Breast epithelium (tissue), 4 donors: ENCODE measurements around the gene ISL1. TPM values are rescaled to one million over a fixed set of nuclear protein-coding genes. Genes with fewer than 3 reads are reported as not detected.

Source experiments
- DNase-seq, 2 donors: peaks; one replicate each; pipeline ENCODE4 v3.0.0-alpha.2; 2019; ENCODE audit warnings: low spot score in 2 of 2
- H3K27ac ChIP-seq, 2 donors: fragments of 200-600 bp; sonication (generic) in 1 of 2; one replicate each; pipeline ENCODE4 v1.5.1; 2016 to 2019; ENCODE audit warnings: mild to moderate bottlenecking in 1 of 2
- H3K27me3 ChIP-seq, 2 donors: fragments of 200-600 bp; sonication (generic) in 1 of 2; one replicate each; pipeline versions ENCODE4 v1.5.1 to v1.6.0; 2017 to 2019; ENCODE audit warnings: control low read depth in 1 of 2, mild to moderate bottlenecking in 1 of 2
- H3K36me3 ChIP-seq: fragments of 200-600 bp; one replicate; pipeline ENCODE4 v1.5.1; 2019
- H3K4me1 ChIP-seq, 2 donors: fragments of 200-600 bp; sonication (generic); one replicate each; pipeline ENCODE4 v1.5.1; 2016 to 2019; ENCODE audit warnings: control low read depth in 1 of 2
- H3K4me3 ChIP-seq, 3 donors: fragments of 200-600 bp; sonication (generic); 1 replicate in 2 of 3; 2 replicates in 1 of 3; pipeline ENCODE4 v1.5.1; 2016 to 2019; ENCODE audit warnings: mild to moderate bottlenecking in 3 of 3, moderate library complexity in 2 of 3
- H3K9me3 ChIP-seq, 2 donors: fragments of 200-600 bp; sonication (generic) in 1 of 2; one replicate each; pipeline ENCODE4 v1.5.1; 2016 to 2019; ENCODE audit warnings: control low read depth in 1 of 2
- CTCF ChIP-seq, 3 donors: fragments of 450-650 bp; IDR thresholded peaks; one replicate each; pipeline ENCODE4 v1.5.1; 2016 to 2017; ENCODE audit warnings: antibody characterized with exemption in 3 of 3, mild to moderate bottlenecking in 3 of 3, moderate library complexity in 3 of 3
- POLR2A ChIP-seq: fragments of 450-650 bp; IDR thresholded peaks from one replicate; pipeline ENCODE4 v1.6.1; 2016; ENCODE audit warnings: antibody characterized with exemption, mild to moderate bottlenecking, moderate library complexity
- POLR2AphosphoS5 ChIP-seq, 3 donors: sonication (generic); formaldehyde crosslinking; IDR thresholded peaks; one replicate each; pipeline ENCODE4 v1.6.1; 2017; ENCODE audit warnings: antibody characterized with exemption in 3 of 3
- intact Hi-C: fragments of 100-400 bp; cut with DNase I; formaldehyde crosslinking; loops from one replicate; pipeline ENCODE4 v1.15.1; 2023; ENCODE audit warnings: low total_unique reads
- total RNA-seq, 3 donors: library from RNA; depleted of rRNA; stranded (reverse); fragments of >200 nt; gene quantifications; one replicate each; pipeline ENCODE4 v1.1.0, GENCODE V29; 2016

Gene ISL1
- total RNA-seq, result 1 to 10 TPM in 1 of 3 donors, not detected in 2; 1.6 TPM

- intact Hi-C loops, result no loop called here
- no peak for DNase-seq
- Histone ChIP-seq H3K4me3 (peak within 1 kb of the TSS; percentile 31 to 64 (median 47)), H3K4me1 (peaks cover 0 to 14% of the 10 kb centered on the region in 2 donors), H3K27ac (no peak within 1 kb of the TSS), H3K36me3 (no peaks in the 10 kb centered on the region), H3K27me3 (peaks cover 0 to 98% of the 10 kb centered on the region in 2 donors), H3K9me3 (no peaks in the 10 kb centered on the region)
- TF ChIP-seq CTCF (IDR thresholded peaks at IDR 0.05), result no peak
Observed at GRCh38 chr5:51383131-51384121, at the start of gene ISL1. Gene ISL1, plus strand, starts transcription at chr5:51383448. Its CDS starts 224 bp downstream, at chr5:51383672.

DNA sequence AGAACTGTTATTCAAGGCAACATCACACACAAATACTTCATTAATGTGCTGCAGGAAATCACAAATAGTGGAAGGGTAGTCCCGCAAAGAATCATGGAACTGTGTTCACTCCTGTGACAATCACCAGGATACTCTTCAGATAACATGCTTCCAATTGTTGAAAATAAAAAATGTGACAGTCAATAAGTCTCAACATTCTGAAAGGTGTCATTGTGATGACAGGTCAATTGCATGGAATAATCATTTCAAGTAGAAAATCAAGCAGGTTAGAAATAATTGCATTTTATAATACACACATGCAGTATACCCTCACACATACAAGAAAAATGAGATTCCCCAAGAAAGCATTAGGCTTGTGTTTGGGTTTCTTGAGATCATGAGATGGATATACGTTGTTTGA, 46.4 kb upstream of the ISL1 start:
- intact Hi-C loops, result no loop called here
- TF ChIP-seq POLR2AphosphoS5 (IDR thresholded peaks at IDR 0.05) (no peak), POLR2A (no peak), CTCF (IDR thresholded peaks at IDR 0.05) (no peak)
- H3K36me3 ChIP-seq, result no peaks in the 10 kb centered on the region

DNA sequence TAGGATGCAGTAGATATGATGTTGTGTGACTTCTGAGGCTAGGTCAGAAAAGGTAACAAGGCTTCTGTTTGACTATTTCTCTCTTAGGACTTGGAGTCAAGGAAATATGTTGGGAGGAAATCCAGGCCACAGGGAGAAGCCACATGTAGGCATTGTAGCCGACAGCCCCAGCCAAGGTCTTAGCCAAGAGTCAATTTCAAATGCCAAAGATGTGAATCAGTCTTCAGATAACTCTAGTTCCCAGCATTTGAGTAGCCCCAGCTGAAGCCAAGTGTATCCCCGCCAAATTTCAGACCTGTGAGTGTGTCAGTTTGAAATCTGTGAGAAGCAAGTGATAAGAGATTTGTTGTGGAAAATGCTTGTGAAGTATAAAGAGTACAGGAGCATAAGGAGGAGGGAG, 38.1 kb upstream of the ISL1 start:
- no peaks in the 10 kb centered on the region for H3K36me3 ChIP-seq
- no peaks in the 10 kb centered on the region for H3K4me1 ChIP-seq
- H3K27me3 ChIP-seq, result no peaks in the 10 kb centered on the region
- no peak overlapping the region for H3K4me3 ChIP-seq
- peaks cover 7 to 17% of the 10 kb centered on the region in 2 donors for H3K9me3 ChIP-seq
- H3K27ac ChIP-seq, result no peak overlapping the region
- intact Hi-C loops, result no loop called here
- no peak for TF ChIP-seq POLR2A
- TF ChIP-seq CTCF (IDR thresholded peaks at IDR 0.05), result no peak
- no peak for TF ChIP-seq POLR2AphosphoS5 (IDR thresholded peaks at IDR 0.05)
- DNase-seq, result no peak

More for the DNA sequence above, 46.4 kb upstream of the ISL1 start:
- H3K27ac ChIP-seq, result no peak overlapping the region
- no peaks in the 10 kb centered on the region for H3K27me3 ChIP-seq
- H3K4me1 ChIP-seq, result no peaks in the 10 kb centered on the region
- no peak overlapping the region for H3K4me3 ChIP-seq
- DNase-seq, result no peak
- H3K9me3 ChIP-seq, result no peaks in the 10 kb centered on the region

DNA sequence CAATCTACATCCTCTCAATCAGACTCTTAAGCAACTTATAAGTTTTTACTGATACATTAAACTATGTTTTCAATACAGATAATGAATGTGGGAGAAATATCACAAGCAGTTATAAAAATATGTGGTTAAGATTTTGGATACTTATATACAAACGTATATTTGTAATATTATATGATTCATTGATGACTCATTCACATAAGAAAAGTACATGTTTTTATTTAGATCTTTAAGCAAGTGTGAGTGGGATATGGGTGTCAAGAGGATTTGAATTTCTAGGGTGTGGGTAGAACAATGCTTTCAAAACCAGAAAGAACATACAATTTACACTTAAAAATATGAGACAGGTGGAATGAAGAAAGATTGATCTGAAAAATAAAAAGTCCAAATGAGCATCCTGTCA, 36.1 kb upstream of the ISL1 start:
- Histone ChIP-seq H3K4me1 (no peaks in the 10 kb centered on the region), H3K27ac (no peak overlapping the region), H3K9me3 (peaks cover 7 to 17% of the 10 kb centered on the region in 2 donors), H3K4me3 (no peak overlapping the region), H3K36me3 (no peaks in the 10 kb centered on the region), H3K27me3 (no peaks in the 10 kb centered on the region)
- no peak for DNase-seq
- intact Hi-C loops, result no loop called here
- TF ChIP-seq CTCF (IDR thresholded peaks at IDR 0.05) (no peak), POLR2AphosphoS5 (IDR thresholded peaks at IDR 0.05) (no peak), POLR2A (no peak)

GRCh38 chr5:51347704-51348103, 35.5 kb upstream of the ISL1 start:
- no peak for DNase-seq
- Histone ChIP-seq H3K9me3 (peaks cover 7 to 17% of the 10 kb centered on the region in 2 donors), H3K27ac (no peak overlapping the region), H3K27me3 (no peaks in the 10 kb centered on the region), H3K4me1 (no peaks in the 10 kb centered on the region), H3K4me3 (no peak overlapping the region), H3K36me3 (no peaks in the 10 kb centered on the region)
- TF ChIP-seq POLR2A (no peak), CTCF (IDR thresholded peaks at IDR 0.05) (no peak), POLR2AphosphoS5 (IDR thresholded peaks at IDR 0.05) (no peak)
- intact Hi-C loops, result no loop called here
